IPS-20b (cell line): Measurements from ENCODE around the gene ADAMTS14.

ENCODE experiments used
- H3K27ac ChIP-seq: one replicate; pipeline ENCODE4 v1.5.1; 2013; ENCODE audit warnings: low read length
- H3K27me3 ChIP-seq: 2 replicates; pipeline ENCODE4 v1.6.1; 2013; ENCODE audit warnings: mild to moderate bottlenecking, low read length, inconsistent platforms; ENCODE audit not compliant: insufficient read depth
- H3K36me3 ChIP-seq: 2 replicates; pipeline ENCODE4 v1.6.1; 2013; ENCODE audit warnings: low read depth, mild to moderate bottlenecking, inconsistent platforms, low read length, moderate library complexity; ENCODE audit not compliant: insufficient read depth
- H3K4me1 ChIP-seq: 2 replicates; pipeline ENCODE4 v1.6.1; 2013; ENCODE audit warnings: mild to moderate bottlenecking, control low read depth, inconsistent platforms, low read length, moderate library complexity; ENCODE audit not compliant: insufficient read depth
- H3K4me3 ChIP-seq: 2 replicates; pipeline ENCODE4 v1.5.1; 2013; ENCODE audit warnings: mild to moderate bottlenecking, low read length, inconsistent platforms
- H3K9ac ChIP-seq: 2 replicates; pipeline ENCODE4 v1.6.1; 2013; ENCODE audit warnings: low read depth, mild to moderate bottlenecking, inconsistent platforms, low read length, moderate library complexity
- H3K9me3 ChIP-seq: 2 replicates; pipeline ENCODE4 v1.6.1; 2013; ENCODE audit warnings: mild to moderate bottlenecking, low read depth, low read length, inconsistent platforms; ENCODE audit not compliant: insufficient read depth

ADAMTS14 gene

GRCh38 chr10:70753026-70753663, 80.8 kb downstream of the ADAMTS14 start:
- Histone ChIP-seq H3K27ac (no peak overlapping the region), H3K4me1 (no peaks in the 10 kb centered on the region), H3K36me3 (no peaks in the 10 kb centered on the region), H3K9me3 (no peaks in the 10 kb centered on the region), H3K27me3 (no peaks in the 10 kb centered on the region), H3K4me3 (no peak overlapping the region), H3K9ac (no peak overlapping the region)

GRCh38 chr10:70753841-70754621, 81.7 kb downstream of the ADAMTS14 start:
- no peaks in the 10 kb centered on the region for H3K4me1 ChIP-seq
- no peak overlapping the region for H3K4me3 ChIP-seq
- no peaks in the 10 kb centered on the region for H3K27me3 ChIP-seq
- no peak overlapping the region for H3K27ac ChIP-seq
- H3K9me3 ChIP-seq: no peaks in the 10 kb centered on the region
- H3K9ac ChIP-seq: no peak overlapping the region
- H3K36me3 ChIP-seq: no peaks in the 10 kb centered on the region

- no peaks in the 10 kb centered on the region for H3K9me3 ChIP-seq
- H3K27ac ChIP-seq: no peak overlapping the region
- H3K4me3 ChIP-seq: no peak overlapping the region
- no peaks in the 10 kb centered on the region for H3K36me3 ChIP-seq
- H3K27me3 ChIP-seq: no peaks in the 10 kb centered on the region
- H3K9ac ChIP-seq: no peak overlapping the region
- peaks cover 13% of the 10 kb centered on the region; the same call in 1 of the 2 replicates for H3K4me1 ChIP-seq
Observed at GRCh38 chr10:70756700-70757360, 84.5 kb downstream of the ADAMTS14 start.

GRCh38 chr10:70757856-70758255, 85.5 kb downstream of the ADAMTS14 start:
- H3K9me3 ChIP-seq: no peaks in the 10 kb centered on the region
- H3K4me3 ChIP-seq: no peak overlapping the region
- no peak overlapping the region for H3K27ac ChIP-seq
- H3K27me3 ChIP-seq: no peaks in the 10 kb centered on the region
- H3K9ac ChIP-seq: no peak overlapping the region
- H3K36me3 ChIP-seq: no peaks in the 10 kb centered on the region
- peaks cover 13% of the 10 kb centered on the region; the same call in 1 of the 2 replicates for H3K4me1 ChIP-seq

- Histone ChIP-seq H3K4me3 (no peak overlapping the region), H3K9me3 (no peaks in the 10 kb centered on the region), H3K27me3 (no peaks in the 10 kb centered on the region), H3K36me3 (no peaks in the 10 kb centered on the region), H3K9ac (no peak overlapping the region), H3K27ac (no peak overlapping the region), H3K4me1 (peaks cover 13% of the 10 kb centered on the region; the same call in 1 of the 2 replicates)
Observed at GRCh38 chr10:70758757-70759514, 86.6 kb downstream of the ADAMTS14 start.

GRCh38 chr10:70759781-70760180, 87.5 kb downstream of the ADAMTS14 start:
- Histone ChIP-seq H3K4me3 (no peak overlapping the region), H3K36me3 (no peaks in the 10 kb centered on the region), H3K27me3 (no peaks in the 10 kb centered on the region), H3K9ac (no peak overlapping the region), H3K27ac (no peak overlapping the region), H3K4me1 (peaks cover 13% of the 10 kb centered on the region; the same call in 1 of the 2 replicates), H3K9me3 (no peaks in the 10 kb centered on the region)

GRCh38 chr10:70760271-70760787, 88.0 kb downstream of the ADAMTS14 start:
- H3K27me3 ChIP-seq: no peaks in the 10 kb centered on the region
- peaks cover 2% of the 10 kb centered on the region; the same call in 1 of the 2 replicates for H3K9me3 ChIP-seq
- no peak overlapping the region for H3K4me3 ChIP-seq
- no peaks in the 10 kb centered on the region for H3K36me3 ChIP-seq
- 0 out of 2 replicates have a peak overlapping the region, but pooled peaks have one; percentile 19 for H3K9ac ChIP-seq
- H3K4me1 ChIP-seq: peaks cover 13% of the 10 kb centered on the region; the same call in 1 of the 2 replicates
- peak overlapping the region; percentile 59 for H3K27ac ChIP-seq

GRCh38 chr10:70761031-70761601, 88.8 kb downstream of the ADAMTS14 start:
- Histone ChIP-seq H3K4me3 (no peak overlapping the region), H3K27ac (peak overlapping the region; percentile 59), H3K36me3 (no peaks in the 10 kb centered on the region), H3K9me3 (peaks cover 10% of the 10 kb centered on the region), H3K4me1 (peaks cover 13% of the 10 kb centered on the region; the same call in 1 of the 2 replicates), H3K9ac (0 out of 2 replicates have a peak overlapping the region, but pooled peaks have one; percentile 19), H3K27me3 (no peaks in the 10 kb centered on the region)

GRCh38 chr10:70761727-70762350, 89.5 kb downstream of the ADAMTS14 start:
- Histone ChIP-seq H3K27ac (no peak overlapping the region), H3K9ac (no peak overlapping the region)

GRCh38 chr10:70762441-70763175, 90.3 kb downstream of the ADAMTS14 start:
- peaks cover 21% of the 10 kb centered on the region for H3K9me3 ChIP-seq
- no peaks in the 10 kb centered on the region for H3K36me3 ChIP-seq
- H3K4me3 ChIP-seq: no peak overlapping the region
- no peak overlapping the region for H3K27ac ChIP-seq
- H3K4me1 ChIP-seq: peaks cover 13% of the 10 kb centered on the region; the same call in 1 of the 2 replicates
- H3K9ac ChIP-seq: no peak overlapping the region
- no peaks in the 10 kb centered on the region for H3K27me3 ChIP-seq

More at GRCh38 chr10:70761727-70762350, 89.5 kb downstream of the ADAMTS14 start:
- Histone ChIP-seq H3K4me1 (peaks cover 13% of the 10 kb centered on the region; the same call in 1 of the 2 replicates), H3K9me3 (peaks cover 18% of the 10 kb centered on the region), H3K4me3 (no peak overlapping the region), H3K36me3 (no peaks in the 10 kb centered on the region), H3K27me3 (no peaks in the 10 kb centered on the region)
